Esophagus muscularis mucosa (tissue), 4 donors: ENCODE measurements around the gene CTRL. TPM values are rescaled to one million over a fixed set of nuclear protein-coding genes. Genes with fewer than 3 reads are reported as not detected.

Source experiments
- DNase-seq: peaks from one replicate; pipeline ENCODE4 v3.0.0-alpha.2; 2017; ENCODE audit errors: extremely low spot score
- H3K27ac ChIP-seq, 4 donors: fragments of 200-600 bp; sonication (generic); replicated peaks in 1 of 4; 1 replicate in 3 of 4; 2 replicates in 1 of 4; pipeline ENCODE4 v1.5.1; 2016 to 2019; ENCODE audit warnings: mild to moderate bottlenecking in 1 of 4
- H3K27me3 ChIP-seq, 4 donors: fragments of 200-600 bp; sonication (generic); one replicate each; pipeline versions ENCODE4 v1.5.1 to v1.6.0; 2016 to 2019
- H3K36me3 ChIP-seq, 4 donors: fragments of 200-600 bp; sonication (generic); one replicate each; pipeline ENCODE4 v1.5.1; 2016 to 2019
- H3K4me1 ChIP-seq, 4 donors: fragments of 200-600 bp; sonication (generic); one replicate each; pipeline ENCODE4 v1.5.1; 2016 to 2019
- H3K4me3 ChIP-seq, 4 donors: fragments of 200-600 bp; sonication (generic); 1 replicate in 2 of 4; 2 replicates in 2 of 4; pipeline ENCODE4 v1.5.1; 2016 to 2019; ENCODE audit warnings: mild to moderate bottlenecking in 4 of 4, moderate library complexity in 1 of 4
- H3K9me3 ChIP-seq, 4 donors: fragments of 200-600 bp; sonication (generic); 1 replicate in 3 of 4; 2 replicates in 1 of 4; pipeline ENCODE4 v1.5.1; 2016 to 2019
- EP300 ChIP-seq: sonication (generic); formaldehyde crosslinking; IDR thresholded peaks from one replicate; pipeline ENCODE4 v1.6.1; 2017; ENCODE audit warnings: antibody characterized with exemption
- POLR2A ChIP-seq: fragments of 450-650 bp; IDR thresholded peaks from one replicate; pipeline ENCODE4 v1.6.1; 2017; ENCODE audit warnings: antibody characterized with exemption, moderate library complexity, mild to moderate bottlenecking, low read depth
- POLR2AphosphoS5 ChIP-seq, 2 donors: sonication (generic); formaldehyde crosslinking; IDR thresholded peaks; one replicate each; pipeline ENCODE4 v1.6.1; 2017; ENCODE audit warnings: antibody characterized with exemption in 2 of 2
- WGBS: methylation state at CpG from one replicate; pipeline ENCODE4 v1.1.5; 2018; 5-methylcytosine and 5-hydroxymethylcytosine counted together
- intact Hi-C: fragments of 100-400 bp; cut with DNase I; formaldehyde crosslinking; loops from one replicate; pipeline ENCODE4 v1.15.1; 2023
- total RNA-seq, 4 donors: library from RNA; depleted of rRNA; stranded (reverse); fragments of >200 nt; gene quantifications; one replicate each; pipeline versions ENCODE4 v1.1.0 to v1.2.1, GENCODE V29; 2016
- TF ChIP-seq, protein P1 (sequence below), 3 experiments: fragments of 200-600 bp in 2 of 3; fragments of 450-650 bp in 1 of 3; sonication (generic) in 2 of 3; IDR thresholded peaks; one replicate each; pipeline ENCODE4 v1.5.1; 2017 to 2019; ENCODE audit warnings: antibody characterized with exemption in 3 of 3, mild to moderate bottlenecking in 2 of 3, moderate library complexity in 1 of 3

CTRL gene
- 1 to 10 TPM in 1 of 4 donors, under 1 TPM in 2, not detected in 1; 0.80 to 1.1 (median 0.99) TPM for total RNA-seq

DNA sequence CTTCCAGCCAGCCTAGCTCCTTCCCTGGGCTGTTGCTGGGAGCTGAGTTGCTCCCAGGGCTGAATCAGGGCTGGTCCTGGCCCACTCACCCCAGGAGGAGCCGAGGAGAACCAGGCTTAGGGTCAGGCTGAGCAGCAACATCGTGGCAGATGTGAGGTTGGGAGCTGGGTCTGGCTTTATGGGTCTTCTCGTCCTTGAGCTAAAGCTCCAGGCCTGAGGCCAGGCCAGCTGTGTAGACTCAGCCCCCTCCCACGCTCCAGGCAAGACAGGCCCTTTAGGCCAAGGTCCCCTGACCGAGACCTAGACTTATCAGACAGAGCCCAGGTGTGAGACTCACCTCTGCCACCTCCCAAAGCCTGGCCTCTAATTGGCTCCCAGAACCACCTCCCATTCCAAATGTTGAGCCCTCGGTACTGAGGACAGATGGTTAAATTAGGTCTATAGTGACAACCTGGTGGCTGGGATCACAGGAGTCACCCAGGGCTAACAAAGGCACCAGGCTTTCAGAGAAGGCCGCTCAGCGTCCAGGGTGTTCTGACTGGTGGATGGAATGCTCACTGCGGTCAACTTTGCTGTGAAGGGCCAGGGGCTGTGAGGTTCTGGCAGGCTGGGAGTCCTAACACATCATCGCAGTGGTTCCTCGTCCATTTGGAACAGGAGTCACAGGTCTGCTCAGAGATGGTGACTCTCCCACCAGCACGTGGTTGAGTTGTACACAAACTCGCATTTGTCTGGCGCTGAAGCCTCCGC, at the start of gene CTRL:
TSS of gene CTRL (minus strand) at position 151 of the 750 bp plus-strand sequence. CDS start at position 141, 10 bp downstream.
- Histone ChIP-seq H3K4me1 (peaks cover 15 to 41% (median 27%) of the 10 kb centered on the region in 4 donors), H3K4me3 (no peak within 1 kb of the TSS), H3K36me3 (peaks cover 11 to 65% (median 59%) of the 10 kb centered on the region in 4 donors), H3K27ac (no peak within 1 kb of the TSS), H3K9me3 (no peaks in the 10 kb centered on the region), H3K27me3 (no peaks in the 10 kb centered on the region)
- TF ChIP-seq, protein P1, sequence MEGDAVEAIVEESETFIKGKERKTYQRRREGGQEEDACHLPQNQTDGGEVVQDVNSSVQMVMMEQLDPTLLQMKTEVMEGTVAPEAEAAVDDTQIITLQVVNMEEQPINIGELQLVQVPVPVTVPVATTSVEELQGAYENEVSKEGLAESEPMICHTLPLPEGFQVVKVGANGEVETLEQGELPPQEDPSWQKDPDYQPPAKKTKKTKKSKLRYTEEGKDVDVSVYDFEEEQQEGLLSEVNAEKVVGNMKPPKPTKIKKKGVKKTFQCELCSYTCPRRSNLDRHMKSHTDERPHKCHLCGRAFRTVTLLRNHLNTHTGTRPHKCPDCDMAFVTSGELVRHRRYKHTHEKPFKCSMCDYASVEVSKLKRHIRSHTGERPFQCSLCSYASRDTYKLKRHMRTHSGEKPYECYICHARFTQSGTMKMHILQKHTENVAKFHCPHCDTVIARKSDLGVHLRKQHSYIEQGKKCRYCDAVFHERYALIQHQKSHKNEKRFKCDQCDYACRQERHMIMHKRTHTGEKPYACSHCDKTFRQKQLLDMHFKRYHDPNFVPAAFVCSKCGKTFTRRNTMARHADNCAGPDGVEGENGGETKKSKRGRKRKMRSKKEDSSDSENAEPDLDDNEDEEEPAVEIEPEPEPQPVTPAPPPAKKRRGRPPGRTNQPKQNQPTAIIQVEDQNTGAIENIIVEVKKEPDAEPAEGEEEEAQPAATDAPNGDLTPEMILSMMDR (IDR thresholded peaks at IDR 0.05), result peak in 1 of 3 experiments; percentile 4
- TF ChIP-seq POLR2AphosphoS5 (IDR thresholded peaks at IDR 0.05) (no peak), EP300 (no peak), POLR2A (no peak)
- no peak for DNase-seq
- 91% methylated on average over 13 of the region's 15 CpGs for WGBS
- intact Hi-C loops, result no loop called here

- DNase-seq, result no peak
- 54% methylated on average over 50 of the region's 62 CpGs for WGBS
- H3K4me1 ChIP-seq, result peaks cover 9 to 19% (median 12%) of the 10 kb centered on the region in 4 donors
- peaks cover 0 to 31% (median 4%) of the 10 kb centered on the region in 4 donors for H3K27me3 ChIP-seq
- H3K36me3 ChIP-seq, result no peaks in the 10 kb centered on the region
- no peak within 1 kb of the TSS for H3K4me3 ChIP-seq
- intact Hi-C loops, result no loop called here
- no peaks in the 10 kb centered on the region for H3K9me3 ChIP-seq
- H3K27ac ChIP-seq, result no peak within 1 kb of the TSS
- TF ChIP-seq POLR2AphosphoS5 (IDR thresholded peaks at IDR 0.05), result no peak
- TF ChIP-seq EP300, result no peak
- TF ChIP-seq, protein P1 (IDR thresholded peaks at IDR 0.05), result peak in 1 of 3 experiments; percentile 21
- TF ChIP-seq POLR2A, result no peak
Observed at GRCh38 chr16:67979955-67980678, 48.5 kb upstream of the CTRL start, which contains the start of gene DPEP3. TSS of gene DPEP3 (minus strand) at chr16:67980499. CDS start at chr16:67980380, 119 bp downstream.

DNA sequence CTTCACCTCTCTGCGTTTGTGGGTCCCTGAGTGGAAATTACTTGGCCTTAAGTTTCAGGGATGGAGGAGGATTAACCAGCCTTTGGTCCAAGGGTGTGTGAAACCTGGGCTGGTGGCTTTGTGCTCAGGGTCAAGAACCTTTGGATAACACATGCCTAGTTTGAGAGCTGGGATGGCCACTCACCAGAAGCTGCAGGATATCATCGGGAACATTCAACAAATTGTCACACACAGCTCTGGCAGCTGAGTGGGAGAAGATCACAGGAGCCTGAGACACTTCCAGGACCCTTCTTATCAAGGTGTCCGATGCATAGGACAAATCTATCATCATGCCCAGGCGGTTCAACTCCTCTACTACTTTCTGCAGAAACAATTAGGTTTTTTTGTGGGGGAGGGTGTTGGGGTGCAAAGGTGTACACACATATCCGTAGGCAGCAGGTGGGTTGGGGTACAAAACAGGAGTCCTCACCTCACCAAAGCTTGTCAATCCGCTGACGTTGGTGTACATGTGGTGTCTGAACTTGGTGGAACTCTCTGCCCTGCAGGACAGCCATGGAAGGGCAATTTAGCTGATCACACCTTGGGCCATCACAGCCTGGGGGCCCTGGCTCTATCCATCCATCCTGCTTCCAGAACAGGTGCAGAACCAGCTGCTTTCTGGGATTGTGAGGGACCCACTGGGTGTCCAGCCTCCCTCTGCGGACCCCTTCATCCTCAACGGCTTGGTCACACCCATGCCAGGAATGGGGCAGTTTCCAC, 46.0 kb upstream of the CTRL start:
- Histone ChIP-seq H3K4me1 (peaks cover 0 to 5% (median 0%) of the 10 kb centered on the region in 4 donors), H3K4me3 (no peak overlapping the region), H3K27me3 (peaks cover 0 to 25% (median 4%) of the 10 kb centered on the region in 4 donors), H3K9me3 (no peaks in the 10 kb centered on the region), H3K36me3 (no peaks in the 10 kb centered on the region), H3K27ac (no peak overlapping the region)
- intact Hi-C loops, result no loop called here
- DNase-seq, result no peak
- WGBS, result 83% methylated on average over 8 of the region's 9 CpGs
- TF ChIP-seq EP300 (no peak), POLR2A (no peak), POLR2AphosphoS5 (IDR thresholded peaks at IDR 0.05) (no peak)
- TF ChIP-seq, protein P1 (IDR thresholded peaks at IDR 0.05), result no peak

DNA sequence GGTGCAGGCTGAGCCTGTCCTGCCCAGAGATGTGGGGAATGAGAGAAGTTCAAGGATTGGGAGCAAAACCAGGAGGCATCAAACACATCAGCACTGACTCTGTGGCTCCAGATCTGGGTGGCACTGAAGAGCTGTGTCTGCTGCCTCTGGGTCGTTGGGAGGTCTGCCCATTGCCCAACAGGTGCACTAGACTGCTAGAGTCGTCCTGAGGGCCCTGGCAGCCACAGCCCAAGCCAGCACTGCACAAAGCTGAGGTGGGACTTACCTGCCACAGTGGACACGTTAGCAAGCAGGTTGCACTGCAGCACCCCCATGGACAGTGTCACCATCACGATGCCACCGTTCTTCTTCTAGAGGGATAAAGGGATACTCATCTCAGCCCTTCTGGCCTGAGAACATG, 45.3 kb upstream of the CTRL start:
- TF ChIP-seq EP300 (no peak), POLR2AphosphoS5 (IDR thresholded peaks at IDR 0.05) (no peak), POLR2A (no peak)
- TF ChIP-seq, protein P1 (IDR thresholded peaks at IDR 0.05), result no peak
- H3K27ac ChIP-seq, result no peak overlapping the region
- 80% methylated on average over 3 of the region's 5 CpGs for WGBS
- no peaks in the 10 kb centered on the region for H3K36me3 ChIP-seq
- peaks cover 0 to 5% (median 0%) of the 10 kb centered on the region in 4 donors for H3K4me1 ChIP-seq
- intact Hi-C loops, result no loop called here
- no peak overlapping the region for H3K4me3 ChIP-seq
- H3K9me3 ChIP-seq, result no peaks in the 10 kb centered on the region
- H3K27me3 ChIP-seq, result peaks cover 0 to 21% (median 4%) of the 10 kb centered on the region in 4 donors
- DNase-seq, result no peak
